M059J (cell line): ENCODE data around the gene OCEL1. TPM values are rescaled to one million over a fixed set of nuclear protein-coding genes. Genes with fewer than 3 reads are reported as not detected.
"Not testable (repeated sequence)": the region's sequence is repeated elsewhere in the genome, so short reads cannot be mapped to it uniquely, and the experiment has no call there.

Experiments used
- DNase-seq: peaks from one replicate; pipeline ENCODE4 v3.0.0-alpha.2; 2012; ENCODE audit warnings: low read depth
- total RNA-seq: library from RNA; depleted of rRNA; stranded (reverse); fragments of >200 nt; shearing (Covaris generic); gene quantifications from 2 replicates; pipeline ENCODE4 v1.2.3, GENCODE V29; 2014; rRNA removed

The OCEL1 gene, protein sequence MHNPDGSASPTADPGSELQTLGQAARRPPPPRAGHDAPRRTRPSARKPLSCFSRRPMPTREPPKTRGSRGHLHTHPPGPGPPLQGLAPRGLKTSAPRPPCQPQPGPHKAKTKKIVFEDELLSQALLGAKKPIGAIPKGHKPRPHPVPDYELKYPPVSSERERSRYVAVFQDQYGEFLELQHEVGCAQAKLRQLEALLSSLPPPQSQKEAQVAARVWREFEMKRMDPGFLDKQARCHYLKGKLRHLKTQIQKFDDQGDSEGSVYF
- total RNA-seq: 7.9 and 9.7 TPM in 2 replicates

DNA sequence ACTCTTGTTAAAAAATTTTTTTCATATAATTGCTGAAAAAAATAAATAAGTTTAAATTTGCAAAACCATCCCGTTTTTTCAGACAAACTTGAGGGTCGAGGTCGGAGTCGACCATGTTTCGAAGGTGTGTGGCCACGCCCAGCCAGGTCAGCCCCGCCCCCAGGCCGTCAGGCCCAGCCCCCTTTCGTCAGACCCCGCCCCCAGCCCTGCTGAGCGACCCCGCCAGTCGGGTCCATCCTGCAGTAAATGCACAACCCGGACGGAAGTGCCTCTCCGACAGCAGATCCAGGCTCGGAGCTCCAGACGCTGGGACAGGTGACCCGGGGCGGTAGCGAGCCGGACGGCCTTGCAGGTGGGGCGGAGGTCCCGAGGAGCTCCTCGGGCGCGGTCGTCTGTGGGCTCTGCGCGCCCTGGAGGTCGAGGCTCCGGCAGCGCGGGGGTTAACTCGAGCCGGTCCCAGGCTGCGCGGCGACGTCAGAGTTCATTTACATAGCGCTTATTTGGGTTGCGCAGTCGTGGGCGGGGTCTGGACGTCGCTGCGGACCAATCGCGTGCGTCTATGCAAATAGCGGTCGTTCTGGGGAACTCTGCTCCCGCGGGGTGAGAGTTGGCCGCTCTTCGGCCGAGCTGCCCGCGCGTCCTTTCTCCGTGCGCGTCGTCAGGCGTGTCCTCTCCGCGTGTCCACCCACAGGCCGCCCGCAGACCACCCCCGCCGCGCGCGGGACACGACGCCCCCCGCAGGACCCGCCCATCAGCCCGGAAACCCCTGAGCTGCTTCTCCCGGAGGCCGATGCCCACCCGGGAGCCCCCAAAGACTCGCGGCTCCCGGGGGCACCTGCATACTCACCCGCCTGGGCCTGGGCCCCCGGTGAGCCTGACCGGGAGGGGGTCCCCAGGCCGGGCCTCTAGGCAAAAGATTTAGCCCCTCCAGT is at the start of gene OCEL1:
Gene OCEL1 (plus strand): TSS at position 225 of the 932 bp plus-strand sequence. CDS start 22 bp downstream, at position 247.
- peak; percentile 98 for DNase-seq

DNA sequence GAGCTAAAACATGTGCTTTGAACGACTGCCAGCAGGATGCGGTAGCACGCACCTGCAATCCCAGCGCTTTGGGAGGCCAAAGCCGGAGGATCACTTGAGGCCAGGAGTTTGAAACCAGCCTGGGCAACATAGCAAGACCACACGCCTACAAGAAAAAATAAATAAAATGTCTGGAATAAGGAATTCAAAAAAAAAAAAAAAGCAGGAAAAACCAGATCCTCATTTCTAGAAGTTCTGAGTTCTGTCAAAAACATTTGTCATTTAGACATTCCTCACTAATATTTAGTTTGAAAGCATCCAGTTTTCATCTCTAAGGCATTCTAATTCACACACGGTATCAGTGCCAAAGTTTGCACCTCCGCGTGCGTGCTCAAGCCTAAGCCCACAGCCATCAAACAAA is 47.7 kb upstream of the OCEL1 start:
- DNase-seq: no peak

DNA sequence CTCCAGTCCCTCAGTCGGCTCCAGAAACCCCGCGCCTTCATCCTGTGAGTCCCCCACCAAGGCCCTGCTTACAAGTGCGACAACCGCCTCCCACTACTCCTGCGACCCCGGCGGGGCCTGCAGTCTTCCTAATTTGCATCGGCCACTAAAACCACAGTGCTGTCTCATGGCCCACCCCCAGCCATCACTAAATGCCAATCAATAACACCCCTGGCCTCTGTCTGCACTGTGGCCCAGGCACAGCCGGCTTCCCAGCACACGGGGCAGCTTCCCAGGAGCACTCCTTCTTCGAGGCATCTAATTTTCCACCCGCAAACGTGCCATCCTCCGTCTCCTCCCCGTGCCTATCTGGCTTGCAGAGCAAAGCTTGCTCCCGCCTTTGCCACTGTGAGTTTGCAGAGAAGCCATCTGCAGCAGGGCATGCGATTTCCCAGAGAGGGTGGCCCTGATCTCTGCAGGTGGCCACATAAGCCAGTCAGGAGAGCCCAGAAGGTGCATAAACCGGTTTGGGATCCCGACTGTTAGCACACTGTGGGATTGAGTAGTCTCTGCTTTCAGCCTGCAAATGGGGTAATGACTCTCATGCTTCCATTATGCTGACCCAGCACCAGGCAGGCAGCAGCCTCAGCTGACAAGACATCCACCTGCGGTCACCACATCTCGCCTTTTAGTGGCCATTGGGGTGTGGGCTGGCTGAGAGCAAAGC is 44.9 kb upstream of the OCEL1 start:
- DNase-seq: no peak

DNA sequence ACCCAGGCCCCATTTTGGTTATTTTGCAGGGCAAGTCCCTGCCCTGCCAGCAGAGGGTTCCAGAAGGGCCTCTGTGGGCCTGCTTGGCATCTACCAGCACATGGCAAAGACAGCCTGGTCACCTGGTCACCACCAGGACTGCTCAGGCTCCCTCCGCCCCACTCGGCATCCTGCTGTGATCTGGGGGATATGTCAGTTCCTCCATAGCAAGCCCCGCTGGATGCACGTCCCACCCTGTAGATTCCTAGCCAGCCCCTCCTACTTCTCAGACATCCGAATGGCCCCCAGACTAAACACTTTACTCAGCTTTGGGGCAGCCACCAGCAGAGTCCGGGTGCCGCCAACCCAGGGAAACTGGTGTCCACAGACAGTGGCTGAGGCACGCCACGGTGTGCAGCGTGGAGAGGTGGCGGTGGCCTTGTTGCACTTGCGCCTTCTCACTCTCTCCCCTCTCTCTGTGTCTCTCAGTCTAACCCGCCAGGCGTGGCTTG is 42.7 kb upstream of the OCEL1 start:
- DNase-seq: no peak

DNA sequence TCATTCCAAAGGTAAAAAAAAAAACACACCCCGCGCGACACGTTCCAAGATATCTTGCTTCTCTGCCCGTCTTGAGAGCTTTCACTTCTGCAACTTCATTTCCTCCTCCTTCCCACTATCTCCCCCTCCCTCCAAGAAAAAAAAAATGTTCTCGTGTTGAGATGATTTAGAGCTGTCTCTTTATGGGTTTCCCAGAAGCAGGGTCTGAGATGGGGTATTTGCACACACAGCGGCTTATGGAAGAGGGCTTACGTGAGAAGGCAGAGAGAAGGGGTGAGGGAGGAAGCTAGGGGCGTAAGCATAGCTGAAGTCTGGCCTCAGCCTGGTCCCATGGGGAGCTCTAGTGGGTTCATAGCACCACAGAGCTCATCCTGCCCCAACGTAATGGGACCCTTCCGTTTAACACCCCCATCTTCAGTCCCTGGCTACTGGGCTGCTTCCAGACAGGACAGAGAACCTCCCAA is 42.1 kb upstream of the OCEL1 start:
- DNase-seq: no peak

DNA sequence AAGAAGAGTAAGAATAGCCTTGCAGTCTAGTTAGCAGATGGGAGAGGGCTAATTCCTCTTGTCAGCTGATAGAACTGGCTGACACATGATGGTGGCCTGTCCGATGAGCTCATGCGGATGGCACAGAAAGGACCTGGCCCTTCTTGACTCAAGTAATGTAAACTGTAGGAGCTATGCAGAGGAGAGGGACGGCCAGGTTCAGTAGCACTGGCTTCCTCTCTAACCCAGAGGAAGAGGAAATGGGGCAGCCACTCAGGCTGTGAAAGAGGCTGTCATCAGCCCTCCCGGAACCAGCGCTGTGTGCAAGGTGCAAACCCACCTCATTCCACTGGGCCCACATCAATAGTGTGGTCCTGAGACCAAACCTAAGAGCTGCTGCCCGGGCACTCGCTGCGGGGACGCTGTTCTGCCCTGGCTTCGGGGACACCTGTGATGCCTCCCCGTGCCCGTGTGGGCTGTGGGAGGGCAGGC is 41.6 kb upstream of the OCEL1 start:
- DNase-seq: no peak

DNA sequence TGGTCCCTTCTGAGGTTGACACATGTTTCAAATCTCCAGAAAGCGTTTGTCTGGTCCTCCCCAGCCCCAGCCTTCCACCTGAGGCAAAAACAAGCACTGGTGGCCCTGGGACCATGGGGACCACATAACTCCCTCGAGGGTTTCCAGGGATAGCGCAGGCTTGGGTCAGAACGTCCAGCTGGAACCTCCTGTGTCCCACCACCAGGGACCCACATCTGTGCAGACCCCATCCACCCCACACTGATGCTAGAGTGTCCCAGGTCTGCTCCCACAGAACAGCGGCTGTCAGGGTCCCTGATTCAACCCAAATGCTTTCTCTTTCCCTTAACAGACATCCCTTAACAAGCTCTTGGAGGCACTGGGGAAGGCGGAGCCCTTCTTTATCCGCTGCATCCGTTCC is 40.4 kb upstream of the OCEL1 start:
- no peak for DNase-seq

DNA sequence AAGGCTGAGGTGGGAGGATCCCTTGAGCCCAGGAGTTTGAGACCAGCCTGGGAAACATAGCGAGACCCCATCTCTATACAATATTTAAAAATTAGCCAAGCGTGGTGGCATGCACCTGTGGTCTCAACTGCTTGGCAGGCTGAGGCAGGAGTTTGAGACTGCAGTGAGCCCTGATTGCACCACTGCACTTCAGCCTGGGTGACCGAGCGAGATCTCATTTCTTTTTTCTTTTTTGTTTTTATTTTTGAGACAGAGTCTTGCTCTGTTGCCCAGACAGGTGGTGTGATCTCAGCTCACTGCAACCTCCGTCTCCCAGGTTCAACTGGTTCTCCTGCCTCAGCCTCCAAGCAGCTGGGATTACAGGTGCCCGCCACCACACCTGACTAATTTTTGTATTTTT is 34.3 kb upstream of the OCEL1 start:
- DNase-seq: not testable (repeated sequence)

DNA sequence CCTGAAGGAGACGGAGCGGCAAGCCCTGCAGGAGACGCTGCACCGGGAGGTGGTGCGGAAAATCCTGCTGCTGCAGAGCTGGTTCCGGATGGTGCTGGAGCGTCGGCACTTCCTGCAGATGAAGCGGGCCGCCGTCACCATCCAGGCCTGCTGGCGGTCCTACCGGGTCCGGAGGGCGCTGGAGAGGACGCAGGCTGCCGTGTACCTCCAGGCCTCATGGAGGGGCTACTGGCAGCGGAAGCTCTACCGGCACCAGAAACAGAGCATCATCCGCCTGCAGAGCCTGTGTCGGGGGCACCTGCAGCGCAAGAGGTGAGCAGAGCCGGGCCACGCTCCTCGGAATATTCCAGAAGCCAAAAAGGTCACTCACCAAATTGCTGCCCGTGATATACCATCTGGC is 33.3 kb upstream of the OCEL1 start:
- DNase-seq: no peak

DNA sequence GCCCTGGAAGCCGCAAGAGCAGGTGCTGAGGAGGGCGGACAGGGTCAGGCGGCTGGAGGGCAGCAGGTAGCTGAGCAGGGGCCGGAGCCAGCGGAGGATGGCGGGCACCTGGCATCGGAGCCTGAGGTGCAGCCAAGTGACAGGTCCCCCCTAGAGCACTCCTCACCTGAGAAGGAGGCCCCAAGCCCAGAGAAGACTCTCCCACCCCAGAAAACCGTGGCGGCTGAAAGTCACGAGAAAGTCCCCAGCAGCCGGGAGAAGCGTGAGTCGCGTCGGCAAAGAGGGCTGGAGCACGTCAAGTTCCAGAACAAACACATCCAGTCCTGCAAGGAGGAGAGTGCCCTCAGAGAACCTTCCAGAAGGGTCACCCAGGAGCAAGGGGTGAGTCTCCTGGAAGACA is 31.4 kb upstream of the OCEL1 start:
- DNase-seq: no peak

DNA sequence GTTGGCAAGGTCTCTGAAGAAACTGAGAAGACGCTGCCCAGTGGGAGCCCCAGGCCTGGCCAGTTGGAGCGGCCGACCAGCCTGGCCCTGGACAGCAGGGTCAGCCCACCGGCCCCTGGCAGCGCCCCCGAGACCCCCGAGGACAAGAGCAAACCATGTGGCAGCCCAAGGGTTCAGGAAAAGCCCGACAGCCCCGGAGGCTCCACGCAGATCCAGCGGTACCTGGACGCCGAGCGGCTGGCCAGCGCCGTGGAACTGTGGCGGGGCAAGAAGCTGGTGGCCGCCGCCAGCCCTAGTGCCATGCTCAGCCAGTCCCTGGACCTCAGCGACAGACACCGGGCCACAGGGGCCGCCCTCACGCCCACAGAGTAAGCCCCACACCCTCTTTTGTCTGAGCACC is 30.9 kb upstream of the OCEL1 start:
- no peak for DNase-seq

DNA sequence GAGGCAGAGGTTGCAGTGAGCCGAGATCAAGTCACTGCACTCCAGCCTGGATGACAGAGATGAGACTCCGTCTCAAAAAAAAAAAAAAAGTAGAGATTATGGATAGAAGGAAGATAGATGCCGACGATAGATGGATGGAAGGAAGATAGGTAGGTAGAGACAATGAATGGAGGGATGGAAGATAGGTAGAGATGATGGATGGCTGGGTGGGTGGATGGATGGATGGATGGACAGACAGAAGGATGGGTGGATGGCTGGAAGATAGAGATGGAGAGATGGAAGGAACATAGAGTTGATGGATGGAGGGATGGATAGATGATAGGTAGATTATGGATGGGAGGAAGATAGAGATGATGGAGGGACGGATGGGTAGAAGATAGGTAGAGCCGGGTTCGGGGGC is 29.4 kb upstream of the OCEL1 start:
- no peak for DNase-seq

DNA sequence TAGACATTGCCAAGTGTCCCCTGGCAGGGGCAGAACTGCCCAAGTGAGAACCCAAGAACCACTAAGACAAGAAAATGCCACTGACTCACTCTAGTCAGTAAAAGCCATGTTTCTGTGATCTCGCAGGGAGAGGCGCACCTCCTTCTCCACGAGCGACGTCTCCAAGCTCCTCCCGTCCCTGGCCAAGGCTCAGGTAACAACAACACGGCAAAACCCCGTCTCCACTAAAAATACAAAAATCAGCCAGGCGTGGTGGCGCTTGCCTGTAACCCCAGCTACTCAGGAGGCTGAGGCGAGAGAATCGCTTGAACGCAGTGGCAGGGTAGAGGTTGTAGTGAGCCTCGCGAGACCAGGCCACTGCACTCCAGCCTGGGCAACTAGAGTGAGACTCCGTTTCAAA is 28.4 kb upstream of the OCEL1 start:
- no peak for DNase-seq

DNA sequence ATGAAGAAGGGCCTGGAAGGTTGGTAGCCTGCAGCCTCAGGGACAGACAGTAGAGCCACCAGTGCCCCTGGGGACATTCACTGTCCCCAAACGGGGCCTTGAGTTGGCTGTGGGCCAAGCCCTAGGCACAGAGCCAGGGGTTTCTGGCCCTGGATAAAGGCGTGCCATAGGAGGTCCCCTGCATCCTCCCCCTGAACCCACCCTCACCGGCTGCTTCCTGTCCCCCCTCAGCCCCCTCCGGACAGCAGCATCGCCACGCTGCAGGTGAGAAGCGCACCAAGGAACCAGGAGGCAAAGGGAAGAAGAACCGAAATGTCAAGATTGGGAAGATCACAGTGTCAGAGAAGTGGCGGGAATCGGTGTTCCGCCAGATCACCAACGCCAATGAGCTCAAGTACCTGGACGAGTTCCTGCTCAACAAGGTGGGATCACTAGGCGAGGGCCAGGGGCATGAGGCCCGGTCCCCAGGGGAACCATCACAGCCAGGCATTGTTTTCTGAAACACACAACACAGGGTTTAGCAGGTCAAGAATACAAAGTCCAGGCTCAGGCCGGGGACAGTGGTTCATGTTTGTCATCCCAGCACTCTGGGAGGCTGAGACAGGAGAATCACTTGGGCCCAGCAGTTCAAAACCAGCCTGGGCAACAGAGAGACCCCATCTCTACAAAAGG is 25.5 kb upstream of the OCEL1 start:
- no peak for DNase-seq

DNA sequence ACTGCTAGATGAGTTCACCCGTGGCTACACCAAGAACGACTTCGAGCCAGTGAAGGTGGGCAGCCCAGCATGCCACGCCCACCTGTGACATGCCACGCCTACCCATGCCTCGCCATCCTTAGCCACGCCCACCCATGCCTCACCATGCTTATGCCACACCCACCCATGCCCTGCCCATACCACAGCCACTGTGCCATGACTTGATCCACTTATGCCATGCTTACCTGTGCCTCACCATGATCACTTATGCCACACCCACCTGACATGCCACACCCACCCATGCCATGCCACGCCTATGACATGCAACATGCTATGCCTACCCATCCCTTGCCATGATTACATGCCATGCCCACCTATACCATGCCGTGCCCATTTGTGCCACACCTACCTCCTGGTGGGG is 23.8 kb upstream of the OCEL1 start:
- peak; percentile 25 for DNase-seq

DNA sequence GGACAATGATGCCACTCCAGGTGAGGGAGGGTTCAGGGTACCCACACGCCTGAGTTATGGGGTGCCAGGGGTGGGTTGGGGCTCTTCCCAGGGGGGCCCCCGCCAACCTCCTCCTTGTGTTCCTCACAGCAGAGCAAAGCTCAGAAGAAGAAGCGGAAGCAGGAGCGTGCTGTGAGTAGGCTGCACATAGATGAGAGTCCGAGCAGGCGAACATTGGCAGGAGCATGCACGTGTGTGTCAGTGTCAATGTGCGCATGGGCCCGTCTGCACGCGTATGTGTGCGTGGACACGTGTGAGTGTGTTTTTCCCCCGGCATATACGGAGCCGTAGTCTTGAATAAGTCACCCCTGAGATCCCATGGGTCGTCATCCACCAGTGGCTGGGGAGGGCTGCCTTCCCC is 23.3 kb upstream of the OCEL1 start:
- DNase-seq: no peak

DNA sequence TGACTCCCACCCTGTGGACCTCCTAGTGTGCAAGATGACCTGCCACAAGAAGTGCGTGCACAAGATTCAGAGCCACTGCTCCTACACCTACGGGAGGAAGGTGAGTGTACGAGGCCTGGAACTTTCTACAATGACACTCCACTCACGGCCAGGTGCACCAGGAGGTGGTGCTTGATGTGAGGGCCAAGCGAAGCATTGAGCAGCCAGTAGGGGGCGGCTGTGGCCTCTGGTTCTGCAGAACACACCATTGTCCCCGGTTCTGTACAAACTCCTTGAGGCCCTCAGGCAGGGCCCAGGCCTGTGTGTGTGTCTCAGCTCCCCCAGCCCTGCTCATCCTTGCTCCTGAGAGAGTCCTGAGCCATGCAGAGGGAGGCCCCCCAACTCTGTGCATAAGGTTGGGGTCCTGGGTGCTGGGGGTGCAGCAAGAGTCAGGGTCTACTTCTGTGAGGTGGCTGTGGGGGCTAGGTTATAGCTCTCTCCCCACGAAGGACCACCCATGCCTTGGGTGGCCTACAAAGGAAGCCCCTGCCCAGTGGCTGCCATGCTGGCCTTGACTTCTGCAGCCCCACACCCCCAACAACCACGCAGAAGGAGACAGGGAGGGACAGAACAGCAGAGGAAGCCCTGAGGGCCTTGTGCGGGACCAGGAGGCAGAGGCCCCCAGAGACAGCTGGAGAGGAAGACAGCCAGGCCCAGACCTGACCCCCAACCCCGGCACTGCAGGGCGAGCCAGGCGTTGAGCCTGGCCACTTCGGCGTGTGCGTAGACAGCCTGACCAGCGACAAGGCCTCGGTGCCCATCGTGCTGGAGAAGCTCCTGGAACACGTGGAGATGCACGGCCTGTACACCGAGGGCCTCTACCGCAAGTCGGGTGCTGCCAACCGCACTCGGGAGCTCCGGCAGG is 20.5 kb upstream of the OCEL1 start:
- DNase-seq: peak; percentile 52

DNA sequence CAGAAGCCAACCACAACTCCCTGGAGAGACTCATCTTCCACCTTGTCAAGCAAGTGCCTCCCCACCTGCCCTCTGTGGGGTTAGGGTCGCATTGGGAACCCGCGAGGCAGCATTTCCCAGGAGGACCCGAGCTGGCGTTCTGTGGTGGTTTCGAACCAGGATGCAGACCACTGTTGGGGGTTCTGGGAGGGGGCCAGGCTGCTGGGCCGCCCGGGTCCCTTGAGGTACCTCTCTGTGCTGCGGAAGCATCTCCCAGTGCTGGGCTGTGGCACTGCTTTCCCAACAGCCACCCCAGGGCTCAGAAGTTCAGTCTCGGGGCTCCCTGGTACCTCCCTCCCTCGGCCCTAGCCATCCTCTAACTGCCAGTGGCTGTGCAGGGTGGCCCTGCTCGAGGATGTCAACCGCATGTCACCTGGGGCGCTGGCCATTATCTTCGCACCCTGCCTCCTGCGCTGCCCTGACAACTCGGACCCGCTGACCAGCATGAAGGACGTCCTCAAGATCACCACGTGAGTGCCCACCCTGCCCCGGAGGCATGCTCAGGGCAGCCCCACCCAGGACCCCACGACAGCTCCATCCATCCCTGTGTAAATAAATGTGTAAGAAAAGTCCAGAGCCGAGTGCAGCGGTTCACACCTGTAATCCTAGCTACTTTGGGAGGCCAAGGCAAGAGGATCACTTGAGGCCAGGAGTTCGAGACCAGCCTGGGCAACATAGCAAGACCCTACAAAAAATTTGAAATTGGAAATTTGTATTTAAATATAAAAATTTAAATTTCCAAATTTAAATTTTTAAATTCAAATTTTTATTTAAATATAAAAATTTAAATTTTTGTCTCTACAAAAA is 19.1 kb upstream of the OCEL1 start:
- no peak for DNase-seq
